ENCODE results near the gene STXBP4. TPM values are rescaled to one million over a fixed set of nuclear protein-coding genes. Genes with fewer than 3 reads are reported as not detected.

STXBP4 gene
- total RNA-seq, 2 donors from 2014 or later: 12.7 to 31.4 TPM

DNA sequence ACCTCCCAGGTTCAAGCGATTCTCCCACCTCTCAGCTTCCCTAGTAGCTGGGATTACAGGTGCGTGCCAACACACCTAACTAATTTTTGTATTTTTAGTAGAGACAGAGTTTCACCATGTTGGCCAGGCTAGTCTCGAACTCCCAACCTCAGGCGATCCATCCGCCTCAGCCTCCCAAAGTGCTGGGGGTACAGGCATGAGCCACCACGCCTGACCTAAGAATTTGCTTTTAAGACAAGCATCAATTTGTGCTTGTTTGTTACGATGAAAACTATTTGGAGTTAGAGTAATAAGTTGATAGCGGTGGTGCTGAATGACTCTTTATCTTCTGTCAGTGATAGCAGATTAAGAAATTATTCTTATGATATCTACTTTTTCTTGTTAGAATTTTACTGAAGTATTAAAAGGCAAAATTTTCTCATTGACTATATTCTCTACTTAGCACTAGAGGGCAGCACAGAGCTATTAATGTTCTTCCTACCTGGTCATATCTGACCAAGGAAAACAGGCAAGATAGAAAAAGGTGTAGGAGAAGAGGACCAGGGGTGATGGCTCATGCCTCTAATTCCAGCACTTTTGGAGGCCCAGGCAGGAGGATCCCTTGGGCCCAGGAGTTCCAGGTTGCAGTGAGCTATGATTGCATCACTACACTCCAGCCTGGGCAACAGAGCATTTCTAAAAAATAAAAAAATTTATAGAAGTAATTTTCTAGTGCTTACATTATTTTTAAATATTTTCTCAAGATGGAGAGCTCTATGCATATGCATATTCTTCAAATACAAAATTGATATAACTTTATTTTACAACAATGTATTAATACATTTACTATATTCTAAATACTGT lies 24.5 kb downstream of the STXBP4 start:
- ATAC-seq (ENCODE audit: insufficient number of reproducible peaks, low FRiP score, low read depth) (no peak), DNase-seq (ENCODE audit: low spot score) (no peak)
- H3K4me3 ChIP-seq: no peak overlapping the region
- H3K4me1 ChIP-seq (ENCODE audit: control insufficient read depth in 1 of 2, low read depth in 2 of 2): no peaks in the 10 kb centered on the region
- no peaks in the 10 kb centered on the region for H3K9me3 ChIP-seq
- no peak overlapping the region for H3K27ac ChIP-seq
- H3K36me3 ChIP-seq: no peaks in the 10 kb centered on the region
- TF ChIP-seq, protein P1, sequence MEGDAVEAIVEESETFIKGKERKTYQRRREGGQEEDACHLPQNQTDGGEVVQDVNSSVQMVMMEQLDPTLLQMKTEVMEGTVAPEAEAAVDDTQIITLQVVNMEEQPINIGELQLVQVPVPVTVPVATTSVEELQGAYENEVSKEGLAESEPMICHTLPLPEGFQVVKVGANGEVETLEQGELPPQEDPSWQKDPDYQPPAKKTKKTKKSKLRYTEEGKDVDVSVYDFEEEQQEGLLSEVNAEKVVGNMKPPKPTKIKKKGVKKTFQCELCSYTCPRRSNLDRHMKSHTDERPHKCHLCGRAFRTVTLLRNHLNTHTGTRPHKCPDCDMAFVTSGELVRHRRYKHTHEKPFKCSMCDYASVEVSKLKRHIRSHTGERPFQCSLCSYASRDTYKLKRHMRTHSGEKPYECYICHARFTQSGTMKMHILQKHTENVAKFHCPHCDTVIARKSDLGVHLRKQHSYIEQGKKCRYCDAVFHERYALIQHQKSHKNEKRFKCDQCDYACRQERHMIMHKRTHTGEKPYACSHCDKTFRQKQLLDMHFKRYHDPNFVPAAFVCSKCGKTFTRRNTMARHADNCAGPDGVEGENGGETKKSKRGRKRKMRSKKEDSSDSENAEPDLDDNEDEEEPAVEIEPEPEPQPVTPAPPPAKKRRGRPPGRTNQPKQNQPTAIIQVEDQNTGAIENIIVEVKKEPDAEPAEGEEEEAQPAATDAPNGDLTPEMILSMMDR (IDR thresholded peaks at IDR 0.05): peak; percentile 48
- no peaks in the 10 kb centered on the region for H3K27me3 ChIP-seq (replicated peaks; ENCODE audit: insufficient read depth)

GRCh38 chr17:54996441-54996840 lies 27.9 kb downstream of the STXBP4 start:
- Histone ChIP-seq H3K4me1 (ENCODE audit: control insufficient read depth in 1 of 2, low read depth in 2 of 2) (no peaks in the 10 kb centered on the region), H3K9me3 (no peaks in the 10 kb centered on the region), H3K4me3 (no peak overlapping the region), H3K27me3 (replicated peaks; ENCODE audit: insufficient read depth) (no peaks in the 10 kb centered on the region), H3K36me3 (peaks cover 6% of the 10 kb centered on the region), H3K27ac (no peak overlapping the region)
- ATAC-seq (ENCODE audit: insufficient number of reproducible peaks, low FRiP score, low read depth): no peak
- TF ChIP-seq, protein P1 (IDR thresholded peaks at IDR 0.05): no peak
- no peak for DNase-seq (ENCODE audit: low spot score)

GRCh38 chr17:55002458-55002857 lies 33.9 kb downstream of the STXBP4 start:
- ATAC-seq (ENCODE audit: insufficient number of reproducible peaks, low FRiP score, low read depth) (no peak), DNase-seq (ENCODE audit: low spot score) (no peak)
- H3K27ac ChIP-seq: no peak overlapping the region
- no peak overlapping the region for H3K4me3 ChIP-seq
- H3K27me3 ChIP-seq (replicated peaks; ENCODE audit: insufficient read depth): no peaks in the 10 kb centered on the region
- H3K36me3 ChIP-seq: peaks cover 6% of the 10 kb centered on the region
- TF ChIP-seq, protein P1 (IDR thresholded peaks at IDR 0.05): no peak
- no peaks in the 10 kb centered on the region for H3K4me1 ChIP-seq (ENCODE audit: control insufficient read depth in 1 of 2, low read depth in 2 of 2)
- H3K9me3 ChIP-seq: no peaks in the 10 kb centered on the region

- H3K9me3 ChIP-seq: no peaks in the 10 kb centered on the region
- peaks cover 6% of the 10 kb centered on the region for H3K36me3 ChIP-seq
- no peak overlapping the region for H3K27ac ChIP-seq
- DNase-seq (ENCODE audit: low spot score) (no peak), ATAC-seq (ENCODE audit: insufficient number of reproducible peaks, low FRiP score, low read depth) (no peak)
- H3K27me3 ChIP-seq (replicated peaks; ENCODE audit: insufficient read depth): no peaks in the 10 kb centered on the region
- no peak overlapping the region for H3K4me3 ChIP-seq
- TF ChIP-seq, protein P1 (IDR thresholded peaks at IDR 0.05): no peak
- no peaks in the 10 kb centered on the region for H3K4me1 ChIP-seq (ENCODE audit: control insufficient read depth in 1 of 2, low read depth in 2 of 2)
Measured at GRCh38 chr17:55004484-55004883, 35.9 kb downstream of the STXBP4 start.

DNA sequence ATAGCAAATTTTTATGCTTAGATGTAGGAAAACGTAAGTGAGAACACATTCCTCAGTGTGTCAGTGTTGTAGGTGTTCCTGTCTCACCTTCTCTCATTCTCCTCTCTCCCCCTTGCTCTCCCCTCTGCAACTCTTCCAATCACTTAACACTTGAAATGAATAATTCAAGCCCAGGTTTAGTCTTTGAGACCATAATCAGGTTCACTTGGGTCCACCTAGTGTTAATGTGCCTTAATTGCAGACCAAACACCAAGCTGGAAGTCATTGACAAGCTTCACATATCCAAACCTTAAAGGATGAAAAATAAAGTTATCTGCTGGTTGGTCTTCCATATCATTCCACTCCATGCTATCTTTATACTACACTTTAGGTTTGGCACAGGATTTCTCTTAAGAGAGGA lies 37.0 kb downstream of the STXBP4 start:
- TF ChIP-seq, protein P1 (IDR thresholded peaks at IDR 0.05): peak; percentile 19
- no peak overlapping the region for H3K4me3 ChIP-seq
- ATAC-seq (ENCODE audit: insufficient number of reproducible peaks, low FRiP score, low read depth) (no peak), DNase-seq (ENCODE audit: low spot score) (no peak)
- H3K27me3 ChIP-seq (replicated peaks; ENCODE audit: insufficient read depth): no peaks in the 10 kb centered on the region
- H3K4me1 ChIP-seq (ENCODE audit: control insufficient read depth in 1 of 2, low read depth in 2 of 2): no peaks in the 10 kb centered on the region
- H3K36me3 ChIP-seq: peaks cover 6% of the 10 kb centered on the region
- no peaks in the 10 kb centered on the region for H3K9me3 ChIP-seq
- no peak overlapping the region for H3K27ac ChIP-seq
